IMR-90 (cell line): ENCODE data around the gene SERPINB1. TPM values are rescaled to one million over a fixed set of nuclear protein-coding genes. Genes with fewer than 3 reads are reported as not detected.

ENCODE experiments used
- ATAC-seq: fragments of 200-7000 bp; cut with Tn5 transposase; 2 replicates; pipeline ENCODE4 v1.9.1; 2020; ENCODE audit warnings: low read depth, mild to moderate bottlenecking, moderate library complexity
- BruUV-seq: library from RNA; stranded (reverse); fragments of 400-500 nt; replicated peaks from 2 replicates; lab custom pipeline; 2021; lab: Mats Ljungman, UMichigan
- CTCF ChIA-PET: fragments of 300-600 bp; formaldehyde crosslinking; extraction: SDS; loops from one replicate; lab custom pipeline; 2021; ENCODE audit warnings: antibody characterized with exemption; lab: Yijun Ruan, JAX
- POLR2A ChIA-PET: fragments of 300-600 bp; sonication (Branson Sonifier 250); formaldehyde crosslinking; loops from one replicate; lab custom pipeline; 2022; ENCODE audit warnings: antibody characterized with exemption; ENCODE audit not compliant: unreplicated experiment; lab: Charles Lee
- DNase-seq: peaks from one replicate; pipeline ENCODE4 v3.0.0; 2013
- H2AFZ ChIP-seq: replicated peaks from 2 replicates; pipeline ENCODE3; 2013; ENCODE audit warnings: low read length, mild to moderate bottlenecking; ENCODE audit not compliant: poor library complexity
- H2AK5ac ChIP-seq: 2 replicates; pipeline ENCODE4 v1.6.1; 2013; ENCODE audit warnings: low read depth, low read length, inconsistent platforms
- H2AK9ac ChIP-seq: replicated peaks from 2 replicates; pipeline ENCODE3; 2013; ENCODE audit warnings: mild to moderate bottlenecking, low read depth, low read length, moderate library complexity; ENCODE audit not compliant: poor library complexity
- H2BK120ac ChIP-seq: 2 replicates; pipeline ENCODE4 v1.6.1; 2013; ENCODE audit warnings: low read depth, low read length, inconsistent platforms
- H2BK15ac ChIP-seq: 3 replicates; pipeline ENCODE4 v1.6.1; 2013; ENCODE audit warnings: low read depth, low read length, inconsistent platforms
- H2BK20ac ChIP-seq: 2 replicates; pipeline ENCODE4 v1.6.1; 2013; ENCODE audit warnings: low read depth, mild to moderate bottlenecking, inconsistent platforms, low read length, moderate library complexity
- H2BK5ac ChIP-seq: 2 replicates; pipeline ENCODE4 v1.6.1; 2013; ENCODE audit warnings: mild to moderate bottlenecking, low read depth, low read length, inconsistent platforms; ENCODE audit not compliant: poor library complexity, severe bottlenecking
- H3K14ac ChIP-seq: replicated peaks from 2 replicates; pipeline ENCODE4 v1.6.1; 2013; ENCODE audit warnings: low read depth, low read length, inconsistent platforms
- H3K18ac ChIP-seq: 2 replicates; pipeline ENCODE4 v1.6.1; 2013; ENCODE audit warnings: low read depth, low read length, control low read depth
- H3K23ac ChIP-seq: 2 replicates; pipeline ENCODE4 v1.6.1; 2013; ENCODE audit warnings: low read depth, low read length, inconsistent platforms
- H3K27ac ChIP-seq: 2 replicates; pipeline ENCODE4 v1.5.1; 2013; ENCODE audit warnings: mild to moderate bottlenecking, control low read depth, low read length; ENCODE audit not compliant: insufficient read depth
- H3K27me3 ChIP-seq: 2 replicates; pipeline ENCODE4 v1.6.1; 2013; ENCODE audit warnings: low read length; ENCODE audit not compliant: control insufficient read depth, insufficient read depth
- H3K36me3 ChIP-seq: 2 replicates; pipeline ENCODE4 v1.6.1; 2013; ENCODE audit warnings: low read length, mixed read lengths; ENCODE audit not compliant: control insufficient read depth, insufficient read depth
- H3K4ac ChIP-seq: 2 replicates; pipeline ENCODE4 v1.6.1; 2013; ENCODE audit warnings: low read depth, low read length, inconsistent platforms
- H3K4me1 ChIP-seq: 2 replicates; pipeline ENCODE4 v1.6.1; 2013; ENCODE audit warnings: low read length, mixed read lengths; ENCODE audit not compliant: control insufficient read depth, insufficient read depth
- H3K4me2 ChIP-seq: 2 replicates; pipeline ENCODE4 v1.6.1; 2013; ENCODE audit warnings: low read depth, mild to moderate bottlenecking, control low read depth, low read length, moderate library complexity
- H3K4me3 ChIP-seq: 2 replicates; pipeline ENCODE4 v1.5.1; 2013; ENCODE audit warnings: low read depth, mild to moderate bottlenecking, control low read depth, low read length, moderate library complexity; ENCODE audit not compliant: insufficient read depth
- H3K56ac ChIP-seq: 2 replicates; pipeline ENCODE4 v1.6.1; 2013; ENCODE audit warnings: low read length, inconsistent platforms; ENCODE audit not compliant: insufficient read depth; ENCODE audit errors: extremely low read depth
- H3K79me1 ChIP-seq, 2 experiments: 2 replicates each; pipeline ENCODE4 v1.6.1; 2013; ENCODE audit warnings: low read length in 2 of 2, inconsistent platforms in 1 of 2, low read depth in 1 of 2
- H3K9ac ChIP-seq: 2 replicates; pipeline ENCODE4 v1.6.1; 2013; ENCODE audit warnings: low read depth, low read length, control low read depth
- H3K9me1 ChIP-seq: 2 replicates; pipeline ENCODE4 v1.6.1; 2013; ENCODE audit warnings: low read length, inconsistent platforms; ENCODE audit not compliant: insufficient read depth
- H3K9me3 ChIP-seq: 2 replicates; pipeline ENCODE4 v1.6.1; 2013; ENCODE audit warnings: low read length; ENCODE audit not compliant: control insufficient read depth, insufficient read depth
- H4K20me1 ChIP-seq: 2 replicates; pipeline ENCODE4 v1.6.1; 2013; ENCODE audit warnings: low read length, inconsistent platforms; ENCODE audit not compliant: insufficient read depth
- H4K5ac ChIP-seq: 2 replicates; pipeline ENCODE4 v1.6.1; 2013; ENCODE audit warnings: mild to moderate bottlenecking, low read depth, low read length, control low read depth
- H4K8ac ChIP-seq, 2 experiments: 2 replicates each; pipeline ENCODE4 v1.6.1; 2013; ENCODE audit warnings: low read depth in 2 of 2, low read length in 2 of 2, control low read depth in 1 of 2, inconsistent platforms in 1 of 2
- H4K91ac ChIP-seq: 2 replicates; pipeline ENCODE4 v1.6.1; 2013; ENCODE audit warnings: low read depth, low read length, inconsistent platforms; ENCODE audit not compliant: insufficient read depth
- ELK1 ChIP-seq: fragments of 150-350 bp; IDR thresholded peaks from 2 replicates; pipeline ENCODE4 v1.6.1; 2016; ENCODE audit warnings: low read depth, mild to moderate bottlenecking, low read length, moderate library complexity, borderline replicate concordance
- FOS ChIP-seq: fragments of 150-350 bp; IDR thresholded peaks from 2 replicates; pipeline ENCODE4 v1.6.1; 2016; ENCODE audit warnings: low read depth, low read length
- WGBS, 2 experiments: methylation state at CpG; one replicate each; pipeline versions ENCODE4 v1.1.5 to v1.1.7; 2013; ENCODE audit warnings: missing lambda C conversion rate in 2 of 2; ENCODE audit not compliant: insufficient read length in 1 of 2; ENCODE audit errors: extremely low coverage in 2 of 2; 5-methylcytosine and 5-hydroxymethylcytosine counted together
- dilution Hi-C: fragments of 300-500 bp; cut with HindIII; formaldehyde crosslinking; loops from one replicate; pipeline ENCODE4 v1.14.3; 2018; ENCODE audit warnings: low sequenced_read_pairs; ENCODE audit not compliant: unreplicated experiment
- in situ Hi-C: fragments of 300-500 bp; cut with MboI; formaldehyde crosslinking; loops from 3 replicates; pipeline ENCODE4 v1.14.3; 2019; ENCODE audit warnings: low sequenced_read_pairs, inconsistent platforms, mixed read lengths
- intact Hi-C: fragments of 100-400 bp; cut with micrococcal nuclease; formaldehyde crosslinking; loops from 2 replicates; pipeline ENCODE4 v1.10.0; 2022
- polyA plus RNA-seq, 3 experiments: library from polyadenylated mRNA; depleted of rRNA; stranded (reverse); fragments of >200 nt; gene quantifications; 2 replicates each; pipeline ENCODE4 v1.2.3, GENCODE V29; 2012; ENCODE audit warnings: low replicate concordance in 1 of 3
- total RNA-seq: library from RNA; depleted of rRNA; stranded (reverse); fragments of >200 nt; gene quantifications from 2 replicates; pipeline ENCODE4 v1.2.3, GENCODE V29; 2012

Gene SERPINB1
- total and polyA plus RNA-seq, 2 of the 4 experiments (the other 2 are of a cell fraction) = 6.1 to 9.1 TPM

GRCh38 chr6:2823104-2823850, 18.4 kb downstream of the SERPINB1 start:
- H3K23ac ChIP-seq = no peak overlapping the region
- CTCF ChIA-PET = no interaction called here
- no peak overlapping the region for H2BK15ac ChIP-seq
- no peak overlapping the region for H4K8ac ChIP-seq
- H3K4me2 ChIP-seq = no peak overlapping the region
- POLR2A ChIA-PET = no interaction called here
- H3K27me3 ChIP-seq = no peaks in the 10 kb centered on the region
- no peak overlapping the region for H3K4me3 ChIP-seq
- no peak overlapping the region for H3K27ac ChIP-seq
- peaks cover 5 to 13% of the 10 kb centered on the region in 2 experiments; a peak in 3 of 4 replicates for H3K79me1 ChIP-seq
- intact Hi-C loops = no loop called here
- no peaks in the 10 kb centered on the region for H4K20me1 ChIP-seq
- H3K9me1 ChIP-seq = peaks cover 8% of the 10 kb centered on the region
- no peak overlapping the region for H3K4ac ChIP-seq
- H2AK5ac ChIP-seq = no peak overlapping the region
- H3K18ac ChIP-seq = no peak overlapping the region; the same call in 1 of the 2 replicates
- H3K9me3 ChIP-seq = no peaks in the 10 kb centered on the region
- BruUV-seq = no TSS peak
- H2AK9ac ChIP-seq = no peak overlapping the region
- H2BK120ac ChIP-seq = no peak overlapping the region
- TF ChIP-seq ELK1 (no peak), FOS (peak; percentile 34; the same call in 1 of the 2 replicates)
- H2BK5ac ChIP-seq = no peak overlapping the region
- no peak overlapping the region for H4K91ac ChIP-seq
- ATAC-seq (peak; percentile 56), DNase-seq (peak; percentile 36)
- H3K4me1 ChIP-seq = peaks cover 7% of the 10 kb centered on the region
- in situ Hi-C loops = no loop called here
- no peak overlapping the region for H3K9ac ChIP-seq
- H4K5ac ChIP-seq = no peak overlapping the region
- dilution Hi-C loops = no loop called here
- H3K36me3 ChIP-seq = no peaks in the 10 kb centered on the region
- H3K14ac ChIP-seq = peak overlapping the region; percentile 17; the same call in 1 of the 2 replicates
- no peak overlapping the region for H3K56ac ChIP-seq
- peak overlapping the region; percentile 3 for H2AFZ ChIP-seq
- H2BK20ac ChIP-seq = no peak overlapping the region
- whole genome bisulfite sequencing, 2 experiments = no CpG with 5 or more reads among the region's 7 CpGs
